NCI-H345 treated with DMSO at 0.1 percent for 48 hours (cell line): ENCODE data around the gene NEDD4L.

Source experiments
- DNase-seq: peaks from one replicate; lab custom pipeline; 2025; ENCODE audit not compliant: unreplicated experiment; lab: John Stamatoyannopoulos, UW

Gene NEDD4L

GRCh38 chr18:58091099-58091611 is 47.1 kb downstream of the NEDD4L start:
- DNase-seq, result no peak

GRCh38 chr18:58093311-58093803 is 49.3 kb downstream of the NEDD4L start:
- no peak for DNase-seq

- DNase-seq, result no peak
Measured at GRCh38 chr18:58095222-58095621, 51.2 kb downstream of the NEDD4L start.

GRCh38 chr18:58095655-58096054 is 51.6 kb downstream of the NEDD4L start:
- DNase-seq, result no peak

- no peak for DNase-seq
Measured at GRCh38 chr18:58096658-58097057, 52.6 kb downstream of the NEDD4L start.

GRCh38 chr18:58097121-58097906 is 53.3 kb downstream of the NEDD4L start:
- no peak for DNase-seq

- no peak for DNase-seq
Measured at GRCh38 chr18:58097907-58098166, 53.8 kb downstream of the NEDD4L start.

- DNase-seq, result no peak
Measured at GRCh38 chr18:58098706-58099105, 54.7 kb downstream of the NEDD4L start.

- no peak for DNase-seq
Measured at GRCh38 chr18:58100154-58100553, 56.1 kb downstream of the NEDD4L start.

GRCh38 chr18:58101291-58101794 is 57.3 kb downstream of the NEDD4L start:
- DNase-seq, result no peak

- no peak for DNase-seq
Measured at GRCh38 chr18:58102018-58102417, 58.0 kb downstream of the NEDD4L start.

- no peak for DNase-seq
Measured at GRCh38 chr18:58102875-58103274, 58.8 kb downstream of the NEDD4L start.

GRCh38 chr18:58103339-58103985 is 59.4 kb downstream of the NEDD4L start:
- DNase-seq, result no peak

- DNase-seq, result no peak
Measured at GRCh38 chr18:58104096-58104495, 60.1 kb downstream of the NEDD4L start.

GRCh38 chr18:58105206-58105887 is 61.3 kb downstream of the NEDD4L start:
- DNase-seq, result no peak

GRCh38 chr18:58105888-58106260 is 61.8 kb downstream of the NEDD4L start:
- no peak for DNase-seq

GRCh38 chr18:58106289-58107070 is 62.5 kb downstream of the NEDD4L start:
- no peak for DNase-seq

- DNase-seq, result no peak
Measured at GRCh38 chr18:58109256-58109655, 65.2 kb downstream of the NEDD4L start.

GRCh38 chr18:58110398-58110797 is 66.4 kb downstream of the NEDD4L start:
- DNase-seq, result no peak

- no peak for DNase-seq
Measured at GRCh38 chr18:58112174-58112573, 68.1 kb downstream of the NEDD4L start.

GRCh38 chr18:58113337-58113736 is 69.3 kb downstream of the NEDD4L start:
- DNase-seq, result no peak
